ENCODE measurements around the gene QRICH2.
A peak's percentile ranks its signal among the peaks of the same experiment; 100 is the strongest.

The QRICH2 gene

GRCh38 chr17:76278952-76279741 lies 28.9 kb downstream of the QRICH2 start:
- ChIA-PET POLR2A (interaction anchor here (0.5 to 2.0 kb wide), 7 partner anchors 9 to 265 kb away, joined by 3 to 7 read pairs (median 5); partner anchors contain the start of genes FOXJ1 and RNF157), CTCF (interaction anchor here (0.6 to 9.0 kb wide), 81 partner anchors 10 to 647 kb away, joined by 3 to 337 read pairs (median 4); partner anchors contain the start of genes EXOC7, FOXJ1, PRPSAP1 and QRICH2)
- DNase-seq (ENCODE audit: extremely low spot score): peak; percentile 90
- TF ChIP-seq, protein P1, sequence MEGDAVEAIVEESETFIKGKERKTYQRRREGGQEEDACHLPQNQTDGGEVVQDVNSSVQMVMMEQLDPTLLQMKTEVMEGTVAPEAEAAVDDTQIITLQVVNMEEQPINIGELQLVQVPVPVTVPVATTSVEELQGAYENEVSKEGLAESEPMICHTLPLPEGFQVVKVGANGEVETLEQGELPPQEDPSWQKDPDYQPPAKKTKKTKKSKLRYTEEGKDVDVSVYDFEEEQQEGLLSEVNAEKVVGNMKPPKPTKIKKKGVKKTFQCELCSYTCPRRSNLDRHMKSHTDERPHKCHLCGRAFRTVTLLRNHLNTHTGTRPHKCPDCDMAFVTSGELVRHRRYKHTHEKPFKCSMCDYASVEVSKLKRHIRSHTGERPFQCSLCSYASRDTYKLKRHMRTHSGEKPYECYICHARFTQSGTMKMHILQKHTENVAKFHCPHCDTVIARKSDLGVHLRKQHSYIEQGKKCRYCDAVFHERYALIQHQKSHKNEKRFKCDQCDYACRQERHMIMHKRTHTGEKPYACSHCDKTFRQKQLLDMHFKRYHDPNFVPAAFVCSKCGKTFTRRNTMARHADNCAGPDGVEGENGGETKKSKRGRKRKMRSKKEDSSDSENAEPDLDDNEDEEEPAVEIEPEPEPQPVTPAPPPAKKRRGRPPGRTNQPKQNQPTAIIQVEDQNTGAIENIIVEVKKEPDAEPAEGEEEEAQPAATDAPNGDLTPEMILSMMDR (IDR thresholded peaks at IDR 0.05; ENCODE audit: control extremely low read depth, extremely low read depth, low read depth, missing control alignments): peak; percentile 92

DNA sequence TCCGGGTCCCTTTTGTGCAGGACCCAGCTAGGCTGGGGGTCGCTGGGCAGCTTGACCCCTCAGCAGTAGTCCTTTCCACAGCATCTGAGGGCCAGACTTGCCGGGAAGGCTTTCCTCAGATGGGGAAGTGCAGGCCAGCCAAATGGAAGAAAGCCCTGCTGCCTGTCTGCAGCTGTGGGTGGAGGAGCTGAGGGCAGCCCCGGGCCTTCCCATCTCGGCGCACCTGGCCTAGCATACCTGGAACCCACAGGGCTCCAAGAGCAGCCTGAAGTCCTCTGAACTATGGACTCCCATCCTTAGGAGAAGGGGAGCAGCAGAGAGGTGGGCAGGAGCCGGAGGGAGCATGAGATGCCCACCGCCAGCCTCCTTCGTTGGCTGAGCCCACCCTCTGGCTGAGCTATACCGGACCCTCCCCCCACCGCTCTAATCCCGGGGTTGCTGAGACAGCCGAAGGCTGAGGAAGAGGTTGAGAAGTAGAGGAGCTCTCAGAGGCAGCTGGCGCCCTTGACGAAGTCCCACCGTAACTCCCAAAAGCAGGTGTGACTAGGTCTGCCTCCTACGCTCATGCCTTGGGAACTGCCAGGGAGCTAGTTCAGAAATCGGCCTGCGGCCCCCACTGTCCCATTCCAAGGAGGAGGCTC lies 29.7 kb downstream of the QRICH2 start:
- TF ChIP-seq, protein P1 (IDR thresholded peaks at IDR 0.05; ENCODE audit: control extremely low read depth, extremely low read depth, low read depth, missing control alignments): no peak
- POLR2A ChIA-PET: interaction anchor here (0.5 to 2.0 kb wide), 4 partner anchors 8 to 137 kb away, joined by 3 to 6 read pairs (median 4); partner anchors contain the start of gene FOXJ1
- no peak for DNase-seq (ENCODE audit: extremely low spot score)
- CTCF ChIA-PET: interaction anchor here (0.7 to 9.0 kb wide), 22 partner anchors 11 to 265 kb away, joined by 3 to 337 read pairs (median 10); partner anchors contain the start of gene UBALD2

GRCh38 chr17:76277300-76278267 lies 30.5 kb downstream of the QRICH2 start:
- ChIA-PET CTCF (interaction anchor here (1.0 to 9.0 kb wide), 13 partner anchors 12 to 264 kb away, joined by 3 to 337 read pairs (median 23); partner anchors contain the start of gene UBALD2), POLR2A (interaction anchor here (0.5 to 2.0 kb wide), 3 partner anchors 9 to 137 kb away, joined by 3 to 5 read pairs (median 3); partner anchors contain the start of gene FOXJ1)
- TF ChIP-seq, protein P1 (IDR thresholded peaks at IDR 0.05; ENCODE audit: control extremely low read depth, extremely low read depth, low read depth, missing control alignments): no peak
- no peak for DNase-seq (ENCODE audit: extremely low spot score)

GRCh38 chr17:76276461-76277299 lies 31.4 kb downstream of the QRICH2 start:
- CTCF ChIA-PET: interaction anchor here (1.3 to 10.0 kb wide), 3 partner anchors 12 to 262 kb away, joined by 3 to 86 read pairs (median 71); no protein-coding TSS in a partner anchor
- TF ChIP-seq, protein P1 (IDR thresholded peaks at IDR 0.05; ENCODE audit: control extremely low read depth, extremely low read depth, low read depth, missing control alignments): no peak
- DNase-seq (ENCODE audit: extremely low spot score): no peak
- POLR2A ChIA-PET: interaction anchor here (0.7 to 1.4 kb wide), 2 partner anchors 10 to 30 kb away, joined by 3 to 4 read pairs; no protein-coding TSS in a partner anchor

DNA sequence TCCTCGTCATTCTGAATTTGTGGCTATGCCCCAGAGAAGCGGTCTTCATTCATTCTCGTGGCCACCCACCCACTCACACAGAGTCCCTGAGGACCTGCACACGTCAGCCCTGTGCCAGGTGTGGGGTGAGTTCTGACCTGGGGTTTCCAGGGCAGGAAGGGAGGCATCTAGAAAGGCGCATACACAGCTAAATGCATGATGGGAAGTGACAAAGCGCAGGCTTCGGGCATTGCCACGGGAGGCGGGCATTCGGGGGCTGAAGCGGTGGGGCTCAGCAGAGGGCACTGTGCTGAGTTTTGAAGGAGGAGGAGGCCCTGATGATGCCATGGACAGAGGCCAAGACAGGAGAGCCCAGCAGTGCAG lies 32.0 kb downstream of the QRICH2 start:
- TF ChIP-seq, protein P1 (IDR thresholded peaks at IDR 0.05; ENCODE audit: control extremely low read depth, extremely low read depth, low read depth, missing control alignments): no peak
- DNase-seq (ENCODE audit: extremely low spot score): no peak
- ChIA-PET POLR2A (interaction anchor here (0.7 to 1.4 kb wide), 3 partner anchors 10 to 29 kb away, joined by 3 to 4 read pairs (median 4); partner anchors contain the start of gene UBALD2), CTCF (interaction anchor here (1.3 to 10.0 kb wide), 3 partner anchors 11 to 261 kb away, joined by 3 to 86 read pairs (median 4); no protein-coding TSS in a partner anchor)
